HEK293 (cell line): Measurements from ENCODE around the gene GYG1.

Source experiments
- ZNF114 ChIP-seq: fragments of 450-650 bp; formaldehyde crosslinking; IDR thresholded peaks from 2 replicates; pipeline ENCODE4 v1.5.0; 2017; ENCODE audit warnings: missing biosample characterization, missing genetic modification characterization
- ZNF24 ChIP-seq: fragments of 450-650 bp; formaldehyde crosslinking; IDR thresholded peaks from 2 replicates; pipeline ENCODE4 v1.5.1; 2016; ENCODE audit warnings: missing biosample characterization, missing genetic modification characterization
- TF ChIP-seq, protein P1 (sequence below): IDR thresholded peaks from 2 replicates; pipeline ENCODE4 v1.6.1; 2011; ENCODE audit warnings: mild to moderate bottlenecking, low read depth, low read length, borderline replicate concordance
- TF ChIP-seq, protein P2 (sequence below): fragments of 450-650 bp; formaldehyde crosslinking; IDR thresholded peaks from 2 replicates; pipeline ENCODE4 v1.5.1; 2017; ENCODE audit warnings: missing biosample characterization, missing genetic modification characterization

DNA sequence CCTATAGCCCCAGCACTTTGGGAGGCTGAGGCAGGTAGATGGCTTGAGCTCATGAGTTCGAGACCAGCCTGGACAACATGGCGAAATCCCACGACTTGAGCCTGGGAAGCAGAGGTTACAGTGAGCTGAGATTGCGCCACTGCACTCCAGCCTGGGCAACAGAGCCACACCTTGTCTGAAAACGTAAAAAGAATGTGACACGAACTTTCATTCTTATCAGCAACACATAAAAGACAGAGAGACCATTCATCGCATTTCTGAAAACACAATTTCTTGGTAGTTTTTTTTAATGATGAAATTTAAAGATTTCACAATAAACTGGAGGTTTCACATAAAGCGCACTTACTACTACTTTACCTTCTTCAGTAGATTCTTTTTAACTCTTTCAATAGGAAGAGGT is 76.5 kb downstream of the GYG1 start:
- no peak for TF ChIP-seq ZNF24 (tag by site-specific recombination)
- TF ChIP-seq, protein P1, sequence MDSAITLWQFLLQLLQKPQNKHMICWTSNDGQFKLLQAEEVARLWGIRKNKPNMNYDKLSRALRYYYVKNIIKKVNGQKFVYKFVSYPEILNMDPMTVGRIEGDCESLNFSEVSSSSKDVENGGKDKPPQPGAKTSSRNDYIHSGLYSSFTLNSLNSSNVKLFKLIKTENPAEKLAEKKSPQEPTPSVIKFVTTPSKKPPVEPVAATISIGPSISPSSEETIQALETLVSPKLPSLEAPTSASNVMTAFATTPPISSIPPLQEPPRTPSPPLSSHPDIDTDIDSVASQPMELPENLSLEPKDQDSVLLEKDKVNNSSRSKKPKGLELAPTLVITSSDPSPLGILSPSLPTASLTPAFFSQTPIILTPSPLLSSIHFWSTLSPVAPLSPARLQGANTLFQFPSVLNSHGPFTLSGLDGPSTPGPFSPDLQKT: no peak
- TF ChIP-seq ZNF114 (tag by site-specific recombination): no peak
- TF ChIP-seq, protein P2, sequence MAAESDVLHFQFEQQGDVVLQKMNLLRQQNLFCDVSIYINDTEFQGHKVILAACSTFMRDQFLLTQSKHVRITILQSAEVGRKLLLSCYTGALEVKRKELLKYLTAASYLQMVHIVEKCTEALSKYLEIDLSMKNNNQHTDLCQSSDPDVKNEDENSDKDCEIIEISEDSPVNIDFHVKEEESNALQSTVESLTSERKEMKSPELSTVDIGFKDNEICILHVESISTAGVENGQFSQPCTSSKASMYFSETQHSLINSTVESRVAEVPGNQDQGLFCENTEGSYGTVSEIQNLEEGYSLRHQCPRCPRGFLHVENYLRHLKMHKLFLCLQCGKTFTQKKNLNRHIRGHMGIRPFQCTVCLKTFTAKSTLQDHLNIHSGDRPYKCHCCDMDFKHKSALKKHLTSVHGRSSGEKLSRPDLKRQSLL (tag by site-specific recombination): no peak
